ENCODE measurements around the gene HELZ. TPM values are rescaled to one million over a fixed set of nuclear protein-coding genes. Genes with fewer than 3 reads are reported as not detected.
A peak's percentile ranks its signal among the peaks of the same experiment; 100 is the strongest.

Gene HELZ
- total RNA-seq, 1 donor from 2014 or later, result 51.1 TPM

- FAIRE-seq (no peak), DNase-seq (ENCODE audit: low read depth) (no peak)
- TF ChIP-seq CTCF (IDR thresholded peaks at IDR 0.05; ENCODE audit: insufficient read depth, low read length, severe bottlenecking), result no peak
- Histone ChIP-seq H3K27me3 (ENCODE audit: control insufficient read depth, insufficient read depth, low read length) (no peaks in the 10 kb centered on the region), H3K36me3 (ENCODE audit: control insufficient read depth, insufficient read depth, low read length) (peaks cover 10% of the 10 kb centered on the region), H3K4me3 (ENCODE audit: low read depth, low read length) (no peak overlapping the region)
Measured at GRCh38 chr17:67082107-67082506, 162.9 kb downstream of the HELZ start.

GRCh38 chr17:67080804-67081203 is 164.2 kb downstream of the HELZ start:
- no peak overlapping the region for H3K4me3 ChIP-seq (ENCODE audit: low read depth, low read length)
- FAIRE-seq, result no peak

GRCh38 chr17:67079491-67079890 is 165.5 kb downstream of the HELZ start:
- FAIRE-seq (no peak), DNase-seq (ENCODE audit: low read depth) (no peak)
- Histone ChIP-seq H3K36me3 (ENCODE audit: control insufficient read depth, insufficient read depth, low read length) (peaks cover 5% of the 10 kb centered on the region), H3K4me3 (ENCODE audit: low read depth, low read length) (no peak overlapping the region), H3K27me3 (ENCODE audit: control insufficient read depth, insufficient read depth, low read length) (no peaks in the 10 kb centered on the region)
- no peak for TF ChIP-seq CTCF (IDR thresholded peaks at IDR 0.05; ENCODE audit: insufficient read depth, low read length, severe bottlenecking)

More at GRCh38 chr17:67080804-67081203, 164.2 kb downstream of the HELZ start:
- no peak for DNase-seq (ENCODE audit: low read depth)
- TF ChIP-seq CTCF (IDR thresholded peaks at IDR 0.05; ENCODE audit: insufficient read depth, low read length, severe bottlenecking), result no peak
- Histone ChIP-seq H3K36me3 (ENCODE audit: control insufficient read depth, insufficient read depth, low read length) (peaks cover 6% of the 10 kb centered on the region), H3K27me3 (ENCODE audit: control insufficient read depth, insufficient read depth, low read length) (no peaks in the 10 kb centered on the region)

GRCh38 chr17:67078292-67078691 is 166.7 kb downstream of the HELZ start:
- Histone ChIP-seq H3K36me3 (ENCODE audit: control insufficient read depth, insufficient read depth, low read length) (peaks cover 5% of the 10 kb centered on the region), H3K4me3 (ENCODE audit: low read depth, low read length) (no peak overlapping the region), H3K27me3 (ENCODE audit: control insufficient read depth, insufficient read depth, low read length) (no peaks in the 10 kb centered on the region)
- no peak for TF ChIP-seq CTCF (IDR thresholded peaks at IDR 0.05; ENCODE audit: insufficient read depth, low read length, severe bottlenecking)
- peak; percentile 60 for FAIRE-seq
- no peak for DNase-seq (ENCODE audit: low read depth)

- H3K27me3 ChIP-seq (ENCODE audit: control insufficient read depth, insufficient read depth, low read length), result no peaks in the 10 kb centered on the region
- peaks cover 5% of the 10 kb centered on the region for H3K36me3 ChIP-seq (ENCODE audit: control insufficient read depth, insufficient read depth, low read length)
- TF ChIP-seq CTCF (IDR thresholded peaks at IDR 0.05; ENCODE audit: insufficient read depth, low read length, severe bottlenecking), result no peak
- FAIRE-seq (no peak), DNase-seq (ENCODE audit: low read depth) (no peak)
- H3K4me3 ChIP-seq (ENCODE audit: low read depth, low read length), result no peak overlapping the region
Measured at GRCh38 chr17:67076290-67076689, 168.7 kb downstream of the HELZ start.

GRCh38 chr17:67074781-67075180 is 170.2 kb downstream of the HELZ start:
- no peak for TF ChIP-seq CTCF (IDR thresholded peaks at IDR 0.05; ENCODE audit: insufficient read depth, low read length, severe bottlenecking)
- FAIRE-seq, result no peak
- DNase-seq (ENCODE audit: low read depth), result no peak
- Histone ChIP-seq H3K4me3 (ENCODE audit: low read depth, low read length) (no peak overlapping the region), H3K27me3 (ENCODE audit: control insufficient read depth, insufficient read depth, low read length) (no peaks in the 10 kb centered on the region), H3K36me3 (ENCODE audit: control insufficient read depth, insufficient read depth, low read length) (peaks cover 5% of the 10 kb centered on the region)

Data from bronchial epithelial cell (primary cell).